MV-4-11 (cell line): ENCODE measurements around the gene DMXL1.
"Not testable (repeated sequence)": the region's sequence is repeated elsewhere in the genome, so short reads cannot be mapped to it uniquely, and the experiment has no call there.

ENCODE experiments used
- DNase-seq: peaks from one replicate; lab custom pipeline; 2025; lab: John Stamatoyannopoulos, UW

Gene DMXL1

DNA sequence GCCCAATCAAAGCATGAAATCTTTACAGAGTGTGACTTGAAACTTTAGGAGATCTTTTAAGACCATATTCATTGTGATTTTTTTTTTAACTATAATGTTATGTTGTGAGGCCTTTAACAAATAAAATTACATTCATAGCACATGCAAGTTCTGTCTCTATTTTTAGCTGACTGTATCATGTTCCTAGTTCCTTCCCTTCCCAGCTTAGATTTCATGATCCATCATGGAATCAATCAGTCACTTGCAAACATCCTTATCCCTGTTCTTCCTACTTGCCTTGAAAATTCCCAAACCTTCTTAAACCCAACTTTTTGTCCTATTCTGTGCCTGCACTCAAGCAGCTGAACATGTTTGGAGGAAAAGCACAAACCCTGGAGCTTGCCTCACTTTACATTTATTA, 141.8 kb downstream of the DMXL1 start:
- DNase-seq: no peak

GRCh38 chr5:119217183-119217582, 146.3 kb downstream of the DMXL1 start:
- no peak for DNase-seq

DNA sequence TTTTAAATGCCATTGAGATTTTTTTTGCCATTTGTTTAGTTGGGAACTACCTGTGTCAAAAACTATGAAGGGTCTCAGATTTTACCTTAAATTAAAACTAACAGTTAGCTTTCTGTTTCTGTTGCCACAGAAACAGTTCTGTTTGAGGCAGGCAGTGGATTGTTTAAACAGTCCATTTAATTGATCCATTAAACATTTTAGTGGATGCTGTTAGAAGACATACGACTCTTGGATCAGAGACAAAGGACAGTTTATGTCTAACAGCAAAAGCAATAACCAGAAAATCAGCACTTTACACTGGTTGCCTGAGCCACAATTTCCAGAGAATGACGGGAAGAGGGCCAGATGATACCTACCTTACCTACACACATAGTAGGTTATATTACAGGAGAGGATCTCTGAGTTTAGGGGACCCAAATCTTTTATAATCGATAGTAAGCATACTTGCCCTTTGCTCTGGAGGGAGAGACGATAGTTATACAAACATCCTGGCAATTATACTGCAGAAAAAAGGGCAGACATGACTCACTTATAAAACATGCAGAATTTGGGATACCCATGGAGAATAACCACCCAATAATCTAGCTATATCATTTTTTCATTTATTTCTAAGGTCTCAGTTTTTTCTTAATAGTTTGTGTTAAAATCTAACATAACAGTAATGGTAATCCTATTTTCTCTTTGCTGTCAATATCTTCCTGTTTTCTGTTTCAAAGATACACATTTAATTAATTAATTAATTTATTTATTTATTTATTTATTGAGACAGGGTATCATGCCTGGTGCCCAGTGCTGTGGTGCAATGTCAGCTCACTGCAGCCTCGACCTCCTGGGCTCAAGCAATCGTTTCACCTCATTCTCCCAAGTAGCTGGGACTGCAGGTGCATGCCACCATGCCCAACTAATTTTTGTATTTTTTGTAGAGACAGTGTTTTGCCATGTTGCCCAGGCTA, 148.2 kb downstream of the DMXL1 start:
- DNase-seq: no peak

- peak; percentile 69 for DNase-seq
Observed at GRCh38 chr5:119220576-119221197, 149.8 kb downstream of the DMXL1 start.

DNA sequence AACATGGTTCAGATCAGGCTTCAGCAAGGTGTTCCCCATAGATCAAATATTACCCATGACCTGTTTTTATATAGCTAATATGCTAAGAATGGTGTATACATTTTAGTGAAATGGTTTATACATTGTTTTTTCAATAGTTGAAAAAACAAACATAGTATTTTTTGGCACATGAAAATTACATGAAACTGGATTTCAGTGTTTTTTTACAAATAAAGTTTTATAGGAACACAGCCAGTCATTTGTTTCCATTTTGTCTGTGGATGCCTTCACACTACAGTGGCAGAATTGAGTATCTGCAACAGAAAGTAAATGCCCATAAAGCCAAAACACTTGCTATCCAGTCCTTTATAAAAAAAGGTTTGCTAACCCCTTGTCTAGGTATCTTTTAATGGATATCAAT, 150.4 kb downstream of the DMXL1 start:
- no peak for DNase-seq

GRCh38 chr5:119229950-119230349, 159.1 kb downstream of the DMXL1 start:
- no peak for DNase-seq

DNA sequence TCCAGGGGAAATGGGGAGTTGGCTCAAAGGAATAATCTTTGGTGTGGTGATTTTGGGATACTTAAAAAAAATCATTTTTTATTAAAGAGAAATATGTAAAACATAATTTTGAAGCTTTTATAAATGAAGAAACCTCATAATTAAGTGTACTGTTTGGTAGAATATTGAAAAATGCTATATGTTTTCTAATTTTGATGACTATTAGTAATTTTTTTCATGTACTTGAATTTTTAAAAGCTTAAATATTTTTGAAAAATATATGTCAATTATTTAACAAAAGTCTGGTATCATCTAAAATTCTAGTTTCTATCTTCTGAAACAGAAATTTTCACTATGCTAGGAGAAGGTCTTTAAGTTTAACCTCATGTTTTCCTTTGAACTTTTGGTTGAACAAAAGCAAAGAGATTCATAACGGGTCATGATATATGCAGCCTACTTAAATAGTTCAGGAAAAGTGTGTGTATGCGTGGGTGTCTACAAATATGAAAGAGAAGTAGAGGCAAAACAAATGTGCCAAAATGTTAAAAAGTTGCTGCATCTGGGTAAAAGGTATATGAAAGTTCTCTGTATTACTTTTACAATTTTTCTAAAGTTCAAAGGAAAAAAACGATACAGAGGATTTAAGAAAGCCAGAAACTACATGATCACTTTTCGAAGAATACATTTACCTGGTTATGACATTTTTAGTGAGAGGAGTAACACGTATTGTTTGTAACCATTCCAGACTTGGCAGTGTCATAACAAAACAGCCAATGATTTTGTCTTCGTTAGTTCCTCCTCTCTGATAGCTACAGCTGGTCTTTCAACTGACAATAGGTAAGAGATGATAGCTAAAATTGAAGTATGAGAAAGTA, 167.6 kb downstream of the DMXL1 start:
- DNase-seq: no peak

- DNase-seq: no peak
Observed at GRCh38 chr5:119239119-119239417, 168.2 kb downstream of the DMXL1 start.

GRCh38 chr5:119239826-119240225, 168.9 kb downstream of the DMXL1 start:
- DNase-seq: not testable (repeated sequence)

DNA sequence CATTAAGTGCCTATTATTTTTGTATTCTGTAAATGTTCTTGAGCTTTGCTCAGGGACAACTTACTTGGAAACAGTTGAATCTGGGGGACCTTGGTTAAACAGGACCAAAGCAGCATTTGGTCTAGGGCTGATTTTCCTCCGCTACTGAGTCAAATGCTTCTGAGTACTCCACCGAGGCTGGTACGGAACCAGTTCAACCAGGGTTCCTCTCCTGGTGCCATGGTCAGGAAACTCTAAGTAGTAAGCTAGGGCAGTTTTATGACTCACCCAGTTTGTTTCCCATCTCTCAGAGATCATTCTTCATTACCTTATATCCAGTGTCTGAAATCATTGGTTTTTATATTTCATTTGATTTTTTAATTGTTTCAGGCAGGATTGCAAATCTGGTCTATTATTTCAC, 173.0 kb downstream of the DMXL1 start:
- DNase-seq: no peak

DNA sequence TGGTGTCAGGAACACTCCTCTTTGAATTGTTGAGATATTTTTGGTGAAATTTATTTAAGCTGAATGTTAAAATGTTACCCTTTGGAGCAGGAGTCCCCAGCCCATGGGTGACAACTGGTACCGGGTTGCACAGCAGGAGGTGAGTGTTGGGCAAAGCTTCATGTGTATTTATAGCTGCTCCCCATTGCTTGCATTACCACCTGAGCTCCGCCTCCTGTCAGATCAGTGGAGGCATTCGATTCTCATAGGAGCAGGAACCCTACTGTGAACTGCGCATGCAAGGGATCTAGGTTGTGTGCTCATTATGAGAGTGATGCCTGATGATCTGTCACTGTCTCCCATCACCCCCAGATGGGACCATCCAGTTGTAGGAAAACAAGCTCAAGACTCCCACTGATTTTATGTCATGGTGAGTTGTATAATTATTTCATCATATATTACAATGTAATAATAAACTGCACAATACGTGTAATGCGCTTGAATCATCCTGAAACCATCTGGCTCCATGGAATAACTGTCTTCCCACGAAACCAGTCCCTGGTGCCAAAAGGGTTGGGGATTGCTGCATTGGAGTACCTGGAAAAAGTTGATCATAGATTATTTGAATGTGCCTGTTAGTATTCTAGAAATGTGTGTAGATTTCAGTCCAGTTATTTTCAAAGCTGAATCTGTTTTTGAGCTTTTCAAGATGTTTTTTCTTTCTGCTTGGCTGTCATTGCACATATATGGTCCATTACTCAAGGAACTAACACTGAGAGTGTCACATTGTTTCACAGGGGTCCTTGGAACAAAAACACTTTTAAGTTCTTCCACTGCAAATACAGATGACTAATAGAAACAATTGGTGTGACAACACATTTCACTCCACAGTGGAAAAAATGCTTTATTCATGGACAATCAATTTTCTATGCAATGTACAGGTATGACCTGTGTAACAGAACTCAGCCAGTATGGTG, 180.3 kb downstream of the DMXL1 start:
- DNase-seq: no peak

GRCh38 chr5:119255571-119256356, 184.9 kb downstream of the DMXL1 start:
- peak; percentile 28 for DNase-seq

DNA sequence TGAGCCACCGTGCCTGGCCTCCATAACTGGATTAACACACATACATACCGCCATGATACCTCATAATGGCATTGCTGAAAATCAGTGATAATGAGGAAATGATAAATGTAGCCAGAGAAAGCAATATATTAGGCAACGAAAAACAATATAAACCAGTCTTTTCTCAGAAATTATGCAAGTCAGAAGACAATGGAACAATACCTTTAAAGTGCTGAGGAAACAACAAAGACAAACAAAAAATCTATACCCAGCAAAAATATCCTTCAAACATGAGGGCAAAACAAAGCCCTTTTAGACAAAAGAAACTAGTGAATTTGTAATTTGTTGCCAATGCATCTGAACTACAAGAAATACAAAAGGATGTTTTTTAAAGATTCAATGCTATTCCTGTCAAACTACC, 186.7 kb downstream of the DMXL1 start:
- no peak for DNase-seq

DNA sequence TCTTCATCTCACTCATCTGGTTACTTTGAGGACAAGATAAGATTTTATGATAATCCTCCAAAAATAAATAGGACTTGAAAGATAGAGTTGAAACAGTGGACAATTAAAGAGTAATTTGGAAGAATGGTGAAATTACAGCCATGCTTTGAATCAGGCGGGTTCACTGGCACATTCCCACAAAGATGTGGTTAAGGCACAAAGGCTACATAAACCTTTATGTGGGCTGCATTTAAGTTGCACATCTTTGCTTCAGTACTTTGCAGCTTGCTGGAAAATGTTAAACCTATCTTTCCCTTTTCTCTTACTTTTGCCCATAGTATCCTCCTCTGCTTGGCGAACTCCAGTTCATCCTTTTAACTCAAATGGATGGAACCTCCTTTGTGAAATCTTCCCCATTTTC, 192.8 kb downstream of the DMXL1 start:
- DNase-seq: no peak

- DNase-seq: no peak
Observed at GRCh38 chr5:119264186-119264585, 193.3 kb downstream of the DMXL1 start.

DNA sequence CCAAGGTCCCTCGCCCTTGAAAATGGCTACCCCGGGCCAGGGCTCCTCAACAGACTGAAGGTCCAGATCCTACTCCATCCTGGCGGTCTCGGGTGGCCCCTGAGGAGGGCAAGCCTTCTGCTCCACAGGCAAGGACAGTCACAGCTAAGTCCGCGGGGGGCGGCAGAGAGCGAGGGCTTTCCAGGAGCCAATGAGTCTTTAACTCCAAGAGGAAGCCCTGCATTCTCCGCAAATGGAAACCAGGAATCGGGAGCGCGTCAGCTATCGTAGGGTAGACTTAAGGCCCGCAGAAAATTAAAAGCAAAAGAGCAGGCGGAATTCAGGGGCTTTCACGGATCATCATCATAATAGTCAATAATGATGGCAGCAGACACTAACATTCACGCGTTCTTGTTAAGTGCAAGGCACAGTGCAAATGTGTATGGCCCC, 197.1 kb downstream of the DMXL1 start:
- peak; percentile 92 for DNase-seq

DNA sequence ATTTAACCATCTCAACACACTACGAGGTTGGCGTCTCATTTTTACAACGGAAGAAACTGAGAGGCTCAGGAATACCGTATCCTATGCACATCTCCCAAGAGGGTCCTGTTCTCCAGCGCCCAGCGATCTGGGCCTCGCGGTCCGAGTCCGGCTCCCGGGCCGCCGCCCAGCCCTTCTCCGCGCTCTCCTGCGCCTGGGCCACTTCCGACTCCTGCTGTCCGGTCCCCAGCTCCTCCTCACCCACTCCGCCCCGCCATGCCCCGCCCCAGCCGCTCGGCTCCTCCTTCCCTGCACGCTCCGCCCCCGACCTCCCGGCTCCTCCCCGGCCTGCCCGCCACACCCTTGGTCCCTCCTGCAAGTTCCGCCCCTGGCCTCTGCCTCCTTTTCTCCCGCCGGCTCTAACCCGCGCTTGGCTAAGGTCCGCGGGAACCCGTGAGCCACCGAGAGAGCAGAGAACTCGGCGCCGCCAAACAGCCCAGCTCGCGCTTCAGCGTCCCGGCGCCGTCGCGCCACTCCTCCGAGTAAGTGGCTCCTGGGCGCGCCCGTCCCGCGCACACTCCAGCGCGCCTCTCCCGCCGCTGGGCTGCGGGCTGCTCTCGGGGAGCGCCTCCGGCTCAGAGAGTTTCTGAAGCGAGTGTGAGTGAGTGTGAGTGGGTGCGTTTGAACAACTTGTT, 197.6 kb downstream of the DMXL1 start:
- DNase-seq: peak; percentile 83

- DNase-seq: peak; percentile 18
Observed at GRCh38 chr5:119269061-119269944, 198.4 kb downstream of the DMXL1 start.

GRCh38 chr5:119270121-119270565, 199.3 kb downstream of the DMXL1 start:
- no peak for DNase-seq
